Stimulated activated CD8-positive, alpha-beta memory T cell treated with anti-CD3 and anti-CD28 coated beads, Interleukin-4, amount 100 ng/mL, for 24 hours (primary cell): ENCODE measurements around the gene SCLY.
"Not testable (repeated sequence)": the region's sequence is repeated elsewhere in the genome, so short reads cannot be mapped to it uniquely, and the experiment has no call there.

Experiments
- DNase-seq: peaks from one replicate; pipeline ENCODE4 v3.0.0-alpha.2; 2020; ENCODE audit warnings: low read depth

SCLY gene

DNA sequence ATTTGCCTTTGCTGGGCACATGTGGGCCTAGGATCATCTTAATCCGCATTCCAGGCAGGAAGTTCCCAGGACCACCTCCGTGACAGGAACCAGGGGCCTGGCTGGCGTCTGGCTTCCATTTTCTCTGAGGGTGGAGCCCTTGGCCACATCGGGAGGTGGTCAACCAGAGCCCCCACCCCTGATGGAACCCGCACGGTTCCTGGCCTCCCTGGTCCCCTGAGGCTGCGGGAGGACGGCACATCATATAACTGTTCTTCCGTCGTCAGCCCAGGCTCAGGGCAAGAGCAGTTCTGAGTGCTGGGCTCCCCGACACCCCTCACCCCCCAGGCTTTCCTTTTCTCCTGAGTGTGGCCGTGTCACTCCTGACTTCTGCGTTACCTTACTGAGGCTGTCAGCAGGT lies 52.8 kb downstream of the SCLY start:
- DNase-seq: no peak

DNA sequence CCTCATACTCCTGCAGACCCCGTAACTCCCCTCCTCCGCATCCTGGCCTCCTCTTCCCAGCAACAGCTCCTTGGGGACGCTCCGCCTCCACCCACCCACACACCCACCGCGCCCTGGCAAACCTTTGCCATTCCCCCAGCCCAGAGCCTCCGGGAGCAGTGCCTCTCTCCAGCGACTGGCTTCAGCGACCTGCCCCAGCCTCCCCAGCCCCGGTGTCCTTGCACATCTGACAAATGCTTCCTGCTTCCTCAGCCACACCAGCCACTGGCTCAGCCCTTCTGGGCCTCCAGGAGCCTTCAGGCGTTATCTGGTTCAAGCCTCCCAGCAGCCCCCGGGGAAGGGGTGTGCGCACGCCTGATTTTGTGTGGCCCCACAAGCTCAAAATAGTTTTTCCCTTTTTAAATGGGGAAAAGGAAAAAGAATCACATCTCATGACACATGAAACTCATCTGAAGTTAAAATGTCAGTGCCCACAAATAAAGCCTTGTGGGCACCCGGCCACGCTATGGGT lies 53.6 kb downstream of the SCLY start:
- no peak for DNase-seq

GRCh38 chr2:238114851-238115660 lies 54.3 kb downstream of the SCLY start:
- DNase-seq: no peak

- not testable (repeated sequence) for DNase-seq
Observed at GRCh38 chr2:238115709-238116108, 54.9 kb downstream of the SCLY start.

GRCh38 chr2:238116298-238117198 lies 55.7 kb downstream of the SCLY start:
- no peak for DNase-seq

DNA sequence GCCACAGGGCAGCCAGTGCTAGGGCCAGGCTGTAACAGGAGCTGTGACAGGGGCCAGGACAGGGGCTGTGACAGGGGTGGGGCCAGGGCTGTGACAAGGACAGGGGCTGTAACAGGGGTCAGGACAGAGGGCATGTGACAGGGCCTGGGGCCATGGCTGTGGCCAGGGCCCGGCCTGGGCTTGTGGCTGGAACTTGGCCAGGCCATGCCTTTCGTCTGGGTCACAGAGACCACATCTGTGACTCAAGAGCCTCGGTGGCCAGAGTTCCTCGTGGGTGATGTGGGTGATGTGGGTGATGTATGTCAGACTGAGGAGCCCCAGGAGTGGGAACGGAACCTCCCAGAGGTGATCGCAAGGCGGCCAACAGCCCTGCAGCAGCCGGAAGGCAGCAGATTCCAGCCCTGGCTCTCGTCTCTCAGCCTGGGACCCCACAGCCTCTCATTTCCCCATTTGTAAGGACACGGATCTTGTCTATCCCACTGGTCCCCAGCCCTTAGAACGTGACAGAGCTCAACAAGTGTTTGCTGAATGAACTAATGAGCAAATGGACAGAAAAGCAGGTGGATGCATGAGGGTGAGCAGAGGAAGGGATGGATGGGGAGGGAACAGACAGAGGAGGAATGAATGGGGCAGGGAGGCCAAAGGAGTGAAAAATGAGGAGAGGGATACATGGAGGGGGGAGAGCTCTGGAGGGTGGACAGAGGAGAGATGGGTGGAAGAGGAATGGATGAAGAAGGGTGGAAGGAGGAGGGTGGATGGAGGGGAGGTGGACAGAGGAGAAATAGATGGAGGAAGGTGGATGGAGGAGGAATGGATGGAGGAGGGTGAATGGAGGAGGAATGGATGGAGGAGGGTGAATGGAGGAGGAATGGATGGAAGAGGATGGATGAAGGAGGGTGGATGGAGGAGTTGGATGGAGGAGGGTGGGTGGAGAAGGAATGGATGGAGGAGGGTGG lies 56.7 kb downstream of the SCLY start:
- no peak for DNase-seq

DNA sequence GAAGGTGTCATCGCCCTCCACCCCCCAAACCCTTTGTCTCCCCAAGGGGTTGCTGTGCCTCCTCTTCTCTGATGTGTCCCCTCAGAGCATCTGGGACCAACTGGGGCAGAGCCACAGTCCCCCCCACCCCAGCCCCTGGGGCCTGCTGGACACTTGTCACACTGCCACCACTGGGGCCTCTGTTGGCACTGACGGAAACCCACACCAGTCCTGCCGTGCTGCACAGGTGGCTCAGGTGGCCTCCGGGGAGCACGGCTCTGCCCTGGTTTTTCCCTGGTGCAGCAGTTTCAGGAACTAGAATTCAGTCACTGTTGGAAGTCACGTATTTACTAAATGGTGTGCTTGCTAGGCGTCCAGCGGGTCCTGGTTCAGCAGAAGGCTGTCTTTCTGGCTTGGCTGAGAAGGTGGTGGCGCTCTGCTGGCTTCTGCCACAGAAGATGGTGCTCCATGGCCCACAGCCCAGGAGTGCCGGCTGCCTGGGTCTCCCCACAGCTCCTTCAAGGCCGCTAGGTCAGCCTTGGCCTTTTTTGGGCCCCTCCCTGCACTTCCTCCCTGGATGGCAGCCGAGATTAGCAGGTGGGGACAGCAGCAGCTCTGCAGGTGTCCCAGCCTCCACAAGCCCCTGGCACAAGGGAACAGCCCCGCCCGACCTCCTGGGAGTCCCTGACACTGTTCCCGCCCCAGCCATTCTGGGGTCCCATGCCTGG lies 59.1 kb downstream of the SCLY start:
- DNase-seq: no peak

DNA sequence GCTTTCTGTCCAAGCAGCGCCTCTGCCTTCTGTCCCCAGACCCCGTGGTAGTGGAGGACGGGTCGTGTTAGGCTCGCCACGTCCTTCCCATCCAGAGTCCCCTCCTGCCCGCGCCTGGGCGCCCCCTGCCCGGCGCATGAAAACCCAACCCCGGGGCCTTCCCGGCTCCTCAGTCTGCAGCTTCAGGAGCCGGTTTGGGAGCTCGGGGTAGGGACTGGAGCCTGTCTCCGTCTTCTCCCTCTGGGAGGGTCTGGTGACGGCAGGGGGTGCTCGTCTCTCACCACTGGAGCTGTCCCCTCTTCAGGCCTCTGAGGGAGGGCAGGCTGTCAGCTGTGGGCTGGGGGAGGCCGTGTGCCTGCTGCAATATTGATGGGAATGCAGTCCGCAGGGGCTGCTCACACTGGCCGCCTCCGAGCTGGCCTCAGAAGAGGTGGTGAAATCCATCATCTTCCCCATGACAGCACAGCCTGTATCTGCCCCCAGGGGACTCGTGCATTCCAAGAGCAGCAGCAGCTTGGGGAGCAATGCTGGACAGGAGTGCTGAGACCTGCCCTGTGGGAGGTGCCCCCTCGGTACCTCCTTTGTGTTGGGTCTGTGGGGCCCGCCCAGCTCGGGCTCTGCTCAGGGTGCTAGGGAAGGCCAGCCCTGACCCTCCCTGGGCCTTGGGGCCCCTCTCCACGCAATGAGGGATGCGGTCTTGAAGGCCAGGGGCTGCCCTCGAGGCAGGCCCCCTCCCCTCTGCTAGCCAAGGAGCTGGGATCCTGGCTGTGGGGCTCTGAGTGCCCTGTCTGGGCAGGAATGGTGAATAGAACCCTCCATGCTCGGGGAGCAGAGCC lies 59.9 kb downstream of the SCLY start:
- no peak for DNase-seq

DNA sequence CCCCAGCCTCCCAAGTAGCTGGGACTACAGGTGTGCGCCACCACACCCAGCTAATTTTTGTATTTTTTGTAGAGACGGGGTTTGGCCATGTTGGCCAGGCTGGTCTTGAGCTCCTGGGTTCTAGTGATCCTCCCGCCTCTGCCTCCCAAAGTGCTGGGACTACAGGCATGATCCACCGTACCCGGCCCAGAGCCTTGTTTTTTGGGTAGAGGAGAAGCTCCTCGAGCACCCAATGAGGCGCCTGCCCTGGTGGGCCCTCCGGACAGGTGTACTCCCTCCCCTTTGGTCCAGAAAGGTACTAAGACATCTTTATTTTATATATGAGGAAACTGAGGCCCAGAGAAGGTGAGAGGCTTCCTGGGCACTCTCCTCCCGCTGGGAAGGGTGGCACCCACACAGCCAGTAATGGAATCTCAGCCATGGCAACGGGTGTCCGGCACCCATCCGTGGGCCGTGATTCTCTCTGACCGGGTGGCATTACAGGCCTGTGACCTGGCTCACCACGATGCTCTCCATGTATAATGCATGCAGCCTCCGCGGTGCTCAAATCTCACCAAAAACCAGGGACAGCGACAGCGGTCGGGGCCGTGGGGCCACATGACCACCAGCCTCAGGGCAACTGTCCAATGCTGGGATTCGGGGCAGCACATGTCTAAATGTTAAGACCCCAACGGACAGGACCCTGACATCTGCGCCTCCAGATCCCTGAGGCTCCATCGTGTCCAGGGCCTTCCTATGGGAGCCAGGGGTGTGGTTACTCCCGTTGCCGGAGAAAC lies 60.9 kb downstream of the SCLY start:
- no peak for DNase-seq

GRCh38 chr2:238122287-238123217 lies 61.8 kb downstream of the SCLY start:
- no peak for DNase-seq

DNA sequence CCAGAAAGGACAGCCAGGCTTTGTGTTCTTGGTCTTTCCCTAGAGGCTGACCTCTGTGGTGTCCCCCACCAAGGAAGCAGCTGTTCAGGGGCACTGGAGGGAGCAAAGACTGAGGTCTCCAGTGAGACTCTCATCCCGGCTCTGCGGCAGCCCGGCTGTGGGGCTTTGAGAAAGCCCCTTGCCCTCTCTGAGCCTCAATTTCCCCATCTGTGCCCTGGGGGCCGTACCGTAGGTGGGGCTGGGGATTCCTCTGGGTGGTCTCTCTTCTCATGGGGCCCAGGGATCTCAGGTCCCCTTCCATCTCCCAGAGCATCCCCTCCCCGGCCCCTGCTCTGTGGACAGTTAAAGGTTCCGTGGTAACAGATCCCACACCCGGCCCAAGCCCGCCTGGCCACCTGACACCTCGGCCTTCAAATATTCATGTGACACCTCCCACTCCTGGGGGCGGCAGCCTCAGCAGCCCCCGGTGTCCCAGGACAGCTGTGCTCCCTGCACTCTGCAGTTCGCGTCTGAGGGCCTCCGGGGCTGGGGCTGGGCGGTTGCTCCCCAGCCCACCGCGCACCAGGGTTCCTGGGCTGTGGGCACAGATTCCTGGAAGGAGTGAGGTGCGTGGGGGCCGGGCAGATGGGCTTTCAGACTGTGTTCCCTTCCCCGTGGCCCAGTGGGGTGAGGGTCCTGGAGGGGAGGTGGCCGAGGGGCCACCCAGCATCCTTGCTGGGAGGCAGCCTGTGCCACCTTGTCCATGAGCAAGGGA lies 62.6 kb downstream of the SCLY start:
- DNase-seq: no peak

DNA sequence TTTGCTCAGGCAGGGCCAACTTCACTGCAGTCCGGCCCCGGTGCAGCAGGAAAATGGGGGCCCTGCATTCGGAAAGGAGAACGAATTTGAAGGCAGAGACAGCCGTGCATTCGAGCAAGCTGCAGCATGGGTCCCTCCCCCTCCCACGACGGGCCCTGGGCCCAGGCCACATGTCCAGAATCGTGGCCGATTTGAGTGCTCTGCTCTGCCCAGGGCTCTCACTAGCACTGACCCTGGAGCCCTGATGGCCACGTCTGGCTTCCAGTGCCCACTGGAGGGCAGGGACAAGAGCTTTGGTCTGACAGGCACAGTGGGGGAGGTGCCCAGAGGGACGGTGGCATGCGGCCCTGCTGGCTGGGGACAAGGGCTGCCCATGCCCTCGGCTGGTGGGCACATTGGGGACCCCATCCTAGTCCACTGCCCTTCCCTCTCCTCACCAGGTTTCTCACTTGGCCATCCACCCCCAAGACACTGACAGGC lies 63.2 kb downstream of the SCLY start:
- no peak for DNase-seq

DNA sequence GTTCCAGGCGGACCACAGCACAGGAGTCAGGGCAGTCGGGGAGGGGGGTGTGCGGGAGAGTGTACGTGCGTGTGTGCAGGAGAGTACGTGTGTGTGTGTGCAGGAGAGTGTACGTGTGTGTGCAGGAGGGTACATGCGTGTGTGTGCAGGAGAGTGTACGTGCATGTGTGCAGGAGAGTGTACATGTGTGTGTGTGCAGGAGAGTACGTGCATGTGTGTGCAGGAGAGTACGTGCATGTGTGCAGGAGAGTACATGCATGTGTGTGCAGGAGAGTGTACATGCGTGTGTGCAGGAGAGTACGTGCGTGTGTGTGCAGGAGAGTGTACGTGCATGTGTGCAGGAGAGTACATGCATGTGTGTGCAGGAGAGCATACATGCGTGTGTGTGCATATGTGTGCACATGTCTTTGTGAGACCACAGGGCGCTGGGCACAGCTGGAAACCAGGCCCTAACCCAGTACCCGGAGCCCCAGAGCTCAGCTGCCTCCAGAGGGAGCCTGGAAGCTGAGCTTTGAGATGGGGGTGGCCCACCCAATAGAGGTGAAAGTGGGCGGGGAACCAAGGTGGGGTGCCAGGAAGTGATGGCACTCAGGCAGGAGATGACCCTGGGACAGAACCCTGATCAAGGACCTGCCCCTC lies 63.8 kb downstream of the SCLY start:
- DNase-seq: no peak

GRCh38 chr2:238125127-238125885 lies 64.5 kb downstream of the SCLY start:
- DNase-seq: no peak

DNA sequence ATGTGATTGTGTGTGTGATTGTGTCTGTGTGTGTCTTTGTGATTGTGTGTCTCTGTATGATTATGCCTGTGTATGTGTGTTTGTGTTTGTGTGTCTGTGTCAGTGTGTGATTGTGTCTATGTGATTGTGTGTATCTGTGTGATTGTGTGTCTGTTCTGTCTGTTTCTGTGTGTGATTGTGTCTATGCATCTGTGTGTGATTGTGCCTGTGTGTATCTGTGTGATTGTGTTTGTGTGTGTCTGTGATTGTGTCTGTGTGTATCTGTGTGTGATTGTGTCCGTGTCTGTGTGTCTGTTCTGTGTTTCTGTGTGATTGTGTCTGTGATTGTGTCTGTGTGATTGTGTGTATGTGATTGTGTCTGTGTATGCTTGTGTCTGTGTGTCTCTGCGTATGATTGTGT lies 65.5 kb downstream of the SCLY start:
- DNase-seq: no peak

DNA sequence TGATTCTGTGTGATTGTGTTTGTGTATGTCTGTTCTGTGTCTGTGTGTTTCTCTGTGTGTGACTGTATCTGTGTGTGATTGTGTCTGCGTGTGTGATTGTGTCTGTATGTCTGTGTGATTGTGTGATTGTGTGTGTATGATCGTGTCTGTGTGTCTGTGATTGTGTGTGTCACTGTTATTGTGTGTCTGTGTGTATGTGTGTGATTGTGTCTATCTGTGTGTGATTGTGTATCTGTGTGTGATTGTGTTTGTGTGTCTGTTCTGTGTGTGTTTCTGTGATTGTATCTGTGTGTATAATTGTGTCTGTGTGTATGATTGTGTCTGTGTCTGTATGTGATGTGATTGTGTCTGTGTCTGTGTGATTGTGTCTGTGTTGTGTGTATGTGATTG lies 66.0 kb downstream of the SCLY start:
- DNase-seq: no peak
